Liver (tissue), 9 donors: ENCODE data around the gene FBXO34. TPM values are rescaled to one million over a fixed set of nuclear protein-coding genes. Genes with fewer than 3 reads are reported as not detected.

Experiments used
- DNase-seq: peaks from one replicate; pipeline ENCODE4 v3.0.0-alpha.2; 2017; ENCODE audit warnings: low spot score
- H3K27ac ChIP-seq, 2 donors: one replicate each; pipeline ENCODE4 v1.7.0; 2013; ENCODE audit warnings: inconsistent platforms in 2 of 2, low read length in 2 of 2, control low read depth in 1 of 2, low read depth in 1 of 2, mild to moderate bottlenecking in 1 of 2
- H3K27me3 ChIP-seq, 4 donors: one replicate each; pipeline versions ENCODE4 v1.6.1 to v1.7.0; 2013; ENCODE audit warnings: low read length in 3 of 4, inconsistent platforms in 1 of 4, mild to moderate bottlenecking in 1 of 4, moderate library complexity in 1 of 4; ENCODE audit not compliant: control insufficient read depth in 4 of 4, insufficient read depth in 4 of 4
- H3K36me3 ChIP-seq, 4 donors: one replicate each; pipeline versions ENCODE4 v1.6.1 to v1.7.0; 2013; ENCODE audit warnings: low read length in 3 of 4, mild to moderate bottlenecking in 3 of 4, low read depth in 1 of 4, moderate library complexity in 1 of 4; ENCODE audit not compliant: control insufficient read depth in 4 of 4, insufficient read depth in 3 of 4
- H3K4me1 ChIP-seq, 4 donors: one replicate each; pipeline versions ENCODE4 v1.6.1 to v1.7.0; 2013; ENCODE audit warnings: low read length in 3 of 4, mild to moderate bottlenecking in 3 of 4, moderate library complexity in 1 of 4; ENCODE audit not compliant: control insufficient read depth in 4 of 4, insufficient read depth in 4 of 4
- H3K4me3 ChIP-seq, 3 donors: one replicate each; pipeline versions ENCODE4 v1.6.1 to v1.7.0; 2013; ENCODE audit warnings: low read length in 3 of 3, control low read depth in 1 of 3, low read depth in 1 of 3, mild to moderate bottlenecking in 1 of 3
- H3K9ac ChIP-seq, 2 donors: one replicate each; pipeline ENCODE4 v1.7.0; 2013; ENCODE audit warnings: low read length in 2 of 2, mild to moderate bottlenecking in 2 of 2, moderate library complexity in 2 of 2, control low read depth in 1 of 2, low read depth in 1 of 2
- H3K9me3 ChIP-seq, 4 donors: one replicate each; pipeline versions ENCODE4 v1.6.1 to v1.7.0; 2013; ENCODE audit warnings: low read length in 3 of 4; ENCODE audit not compliant: control insufficient read depth in 4 of 4
- FOXA1 ChIP-seq: IDR thresholded peaks from 2 replicates; pipeline ENCODE4 v1.6.1; 2016; ENCODE audit warnings: antibody characterized with exemption
- FOXA2 ChIP-seq: IDR thresholded peaks from 2 replicates; pipeline ENCODE4 v1.6.1; 2016; ENCODE audit warnings: antibody characterized with exemption
- GABPA ChIP-seq, 2 donors: IDR thresholded peaks in 1 of 2; conservative IDR thresholded peaks in 1 of 2; 2 replicates each; pipeline ENCODE4 v1.6.1; 2016; ENCODE audit warnings: antibody characterized with exemption in 2 of 2, mild to moderate bottlenecking in 1 of 2, moderate library complexity in 1 of 2
- HNF4G ChIP-seq: IDR thresholded peaks from 2 replicates; pipeline ENCODE4 v1.6.1; 2016; ENCODE audit warnings: antibody characterized with exemption
- JUND ChIP-seq, 2 donors: IDR thresholded peaks; 2 replicates each; pipeline ENCODE4 v1.6.1; 2016; ENCODE audit warnings: antibody characterized with exemption in 2 of 2
- MAX ChIP-seq: IDR thresholded peaks from 2 replicates; pipeline ENCODE4 v1.6.1; 2016; ENCODE audit warnings: antibody characterized with exemption
- RAD21 ChIP-seq, 2 donors: IDR thresholded peaks; 2 replicates each; pipeline ENCODE4 v1.6.1; 2016; ENCODE audit warnings: antibody characterized with exemption in 2 of 2, mild to moderate bottlenecking in 2 of 2
- REST ChIP-seq: IDR thresholded peaks from 2 replicates; pipeline ENCODE4 v1.6.1; 2016; ENCODE audit warnings: antibody characterized with exemption, mild to moderate bottlenecking
- RXRA ChIP-seq, 2 donors: IDR thresholded peaks; 2 replicates each; pipeline ENCODE4 v1.6.1; 2017 to 2018; ENCODE audit warnings: antibody characterized with exemption in 2 of 2, mild to moderate bottlenecking in 1 of 2
- SP1 ChIP-seq: IDR thresholded peaks from 2 replicates; pipeline ENCODE4 v1.6.1; 2018; ENCODE audit warnings: antibody characterized with exemption, mild to moderate bottlenecking
- TAF1 ChIP-seq: conservative IDR thresholded peaks from 2 replicates; pipeline ENCODE4 v1.6.1; 2016; ENCODE audit warnings: antibody characterized with exemption, mild to moderate bottlenecking
- YY1 ChIP-seq: IDR thresholded peaks from 2 replicates; pipeline ENCODE4 v1.6.1; 2016; ENCODE audit warnings: antibody characterized with exemption, mild to moderate bottlenecking
- WGBS: extraction: QIAGEN DNeasy Blood & Tissue Kit; methylation state at CpG from one replicate; pipeline ENCODE4 v1.1.7; 2013; 5-methylcytosine and 5-hydroxymethylcytosine counted together
- polyA plus RNA-seq, 2 donors: library from polyadenylated mRNA; stranded (reverse) in 1 of 2; unstranded in 1 of 2; fragments of 200-250 nt in 1 of 2; fragments of >200 nt in 1 of 2; fragmentation: Nextera tagmentation in 1 of 2; extraction: Ambion mirVana in 1 of 2; gene quantifications; one replicate each; pipeline versions ENCODE4 v1.2.1 to v1.2.3, GENCODE V29; 2013 to 2015
- total RNA-seq, 2 donors: library from RNA; depleted of rRNA; stranded (reverse); fragments of >200 nt; gene quantifications; one replicate each; pipeline ENCODE4 v1.2.3, GENCODE V29; 2014
- TF ChIP-seq, protein P1 (sequence below): fragments of 150-350 bp; IDR thresholded peaks from 2 replicates; pipeline ENCODE4 v1.5.1; 2017; ENCODE audit warnings: improper control_type of control experiment, low read depth, low read length; ENCODE audit not compliant: missing input control
- TF ChIP-seq, protein P2 (sequence below): IDR thresholded peaks from 2 replicates; pipeline ENCODE4 v1.6.1; 2016; ENCODE audit warnings: antibody characterized with exemption
- TF ChIP-seq, protein P3 (sequence below): IDR thresholded peaks from 2 replicates; pipeline ENCODE4 v1.6.1; 2016; ENCODE audit warnings: antibody characterized with exemption
- donor health status: healthy.
- donor health status: healthy.
- donor health status: healthy.
- donor health status: healthy.
- donor health status: healthy.

FBXO34 gene
- total and polyA plus RNA-seq, 4 donors, result 4.2 to 25.8 (median 10.1) TPM

GRCh38 chr14:55297611-55298499, 26.6 kb downstream of the FBXO34 start:
- Histone ChIP-seq H3K27ac (no peak overlapping the region), H3K36me3 (peaks cover 0 to 4% (median 0%) of the 10 kb centered on the region in 4 donors), H3K9me3 (no peaks in the 10 kb centered on the region), H3K4me1 (peaks cover 0 to 5% (median 2%) of the 10 kb centered on the region in 4 donors), H3K4me3 (no peak overlapping the region), H3K27me3 (no peaks in the 10 kb centered on the region), H3K9ac (no peak overlapping the region)
- 67% methylated on average over 6 of the region's 6 CpGs for WGBS
- TF ChIP-seq, protein P1, sequence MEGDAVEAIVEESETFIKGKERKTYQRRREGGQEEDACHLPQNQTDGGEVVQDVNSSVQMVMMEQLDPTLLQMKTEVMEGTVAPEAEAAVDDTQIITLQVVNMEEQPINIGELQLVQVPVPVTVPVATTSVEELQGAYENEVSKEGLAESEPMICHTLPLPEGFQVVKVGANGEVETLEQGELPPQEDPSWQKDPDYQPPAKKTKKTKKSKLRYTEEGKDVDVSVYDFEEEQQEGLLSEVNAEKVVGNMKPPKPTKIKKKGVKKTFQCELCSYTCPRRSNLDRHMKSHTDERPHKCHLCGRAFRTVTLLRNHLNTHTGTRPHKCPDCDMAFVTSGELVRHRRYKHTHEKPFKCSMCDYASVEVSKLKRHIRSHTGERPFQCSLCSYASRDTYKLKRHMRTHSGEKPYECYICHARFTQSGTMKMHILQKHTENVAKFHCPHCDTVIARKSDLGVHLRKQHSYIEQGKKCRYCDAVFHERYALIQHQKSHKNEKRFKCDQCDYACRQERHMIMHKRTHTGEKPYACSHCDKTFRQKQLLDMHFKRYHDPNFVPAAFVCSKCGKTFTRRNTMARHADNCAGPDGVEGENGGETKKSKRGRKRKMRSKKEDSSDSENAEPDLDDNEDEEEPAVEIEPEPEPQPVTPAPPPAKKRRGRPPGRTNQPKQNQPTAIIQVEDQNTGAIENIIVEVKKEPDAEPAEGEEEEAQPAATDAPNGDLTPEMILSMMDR, result no peak
- no peak for TF ChIP-seq HNF4G
- TF ChIP-seq REST, result no peak
- TF ChIP-seq MAX, result no peak
- TF ChIP-seq FOXA2, result no peak
- no peak for TF ChIP-seq GABPA (IDR thresholded peaks at IDR 0.05 in 1 of 2, conservative IDR thresholded peaks at IDR 0.05 in 1 of 2)
- TF ChIP-seq YY1, result no peak
- no peak for TF ChIP-seq SP1
- TF ChIP-seq, protein P2, sequence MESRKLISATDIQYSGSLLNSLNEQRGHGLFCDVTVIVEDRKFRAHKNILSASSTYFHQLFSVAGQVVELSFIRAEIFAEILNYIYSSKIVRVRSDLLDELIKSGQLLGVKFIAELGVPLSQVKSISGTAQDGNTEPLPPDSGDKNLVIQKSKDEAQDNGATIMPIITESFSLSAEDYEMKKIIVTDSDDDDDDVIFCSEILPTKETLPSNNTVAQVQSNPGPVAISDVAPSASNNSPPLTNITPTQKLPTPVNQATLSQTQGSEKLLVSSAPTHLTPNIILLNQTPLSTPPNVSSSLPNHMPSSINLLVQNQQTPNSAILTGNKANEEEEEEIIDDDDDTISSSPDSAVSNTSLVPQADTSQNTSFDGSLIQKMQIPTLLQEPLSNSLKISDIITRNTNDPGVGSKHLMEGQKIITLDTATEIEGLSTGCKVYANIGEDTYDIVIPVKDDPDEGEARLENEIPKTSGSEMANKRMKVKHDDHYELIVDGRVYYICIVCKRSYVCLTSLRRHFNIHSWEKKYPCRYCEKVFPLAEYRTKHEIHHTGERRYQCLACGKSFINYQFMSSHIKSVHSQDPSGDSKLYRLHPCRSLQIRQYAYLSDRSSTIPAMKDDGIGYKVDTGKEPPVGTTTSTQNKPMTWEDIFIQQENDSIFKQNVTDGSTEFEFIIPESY, result no peak
- no peak for TF ChIP-seq FOXA1
- TF ChIP-seq JUND (IDR thresholded peaks at IDR 0.05), result no peak
- no peak for TF ChIP-seq RAD21 (IDR thresholded peaks at IDR 0.05)
- no peak for TF ChIP-seq TAF1
- TF ChIP-seq RXRA (IDR thresholded peaks at IDR 0.05), result no peak
- TF ChIP-seq, protein P3, sequence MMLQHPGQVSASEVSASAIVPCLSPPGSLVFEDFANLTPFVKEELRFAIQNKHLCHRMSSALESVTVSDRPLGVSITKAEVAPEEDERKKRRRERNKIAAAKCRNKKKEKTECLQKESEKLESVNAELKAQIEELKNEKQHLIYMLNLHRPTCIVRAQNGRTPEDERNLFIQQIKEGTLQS, result no peak
- DNase-seq, result no peak
